ENCODE measurements around the gene OR5B3. TPM values are rescaled to one million over a fixed set of nuclear protein-coding genes. Genes with fewer than 3 reads are reported as not detected.

Gene OR5B3
- total and polyA plus RNA-seq, 2 of the 13 experiments (the other 11 are each of a cell fraction or from before 2014, with no cell fraction given): not detected

DNA sequence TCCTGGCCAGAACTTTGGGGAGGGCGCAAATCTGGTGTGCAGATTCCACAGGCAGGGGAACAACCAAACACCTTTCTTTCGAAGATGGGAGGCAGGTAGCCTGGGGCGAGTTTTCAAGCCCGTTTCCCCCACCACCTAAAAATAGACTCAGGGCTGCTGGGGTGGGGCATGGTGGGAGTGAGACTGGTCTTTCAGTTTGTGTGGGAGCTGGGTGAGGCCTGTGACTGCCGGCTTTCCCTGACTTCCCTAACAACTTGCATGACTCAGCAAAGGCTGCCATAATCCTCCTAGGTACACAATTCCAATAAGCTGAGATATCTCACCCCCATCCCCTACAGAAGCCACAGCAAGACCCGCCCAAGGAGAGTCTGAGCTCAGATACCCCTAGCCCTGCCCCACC lies 39.6 kb upstream of the OR5B3 start:
- Histone ChIP-seq H4K20me1 (ENCODE audit: insufficient read depth, low read length) (no peaks in the 10 kb centered on the region), H3K27me3 (ENCODE audit: control insufficient read depth in 1 of 2, insufficient read depth in 2 of 2, low read length in 2 of 2) (no peaks in the 10 kb centered on the region), H3K4me2 (ENCODE audit: low read depth, low read length) (no peak overlapping the region), H3K4me3 (replicated peaks in 1 of 3; ENCODE audit: insufficient read depth in 1 of 3, low read depth in 2 of 3, low read length in 3 of 3) (no peak overlapping the region), H3K4me1 (ENCODE audit: insufficient read depth, low read length) (peaks cover 17% of the 10 kb centered on the region), H3K79me2 (ENCODE audit: insufficient read depth, low read length) (no peaks in the 10 kb centered on the region), H3K9ac (ENCODE audit: insufficient read depth, low read depth, low read length) (no peak overlapping the region), H2AFZ (ENCODE audit: low read length) (no peak overlapping the region), H3K36me3 (replicated peaks in 1 of 2; ENCODE audit: control insufficient read depth in 1 of 2, insufficient read depth in 2 of 2, low read length in 2 of 2) (no peaks in the 10 kb centered on the region), H3K27ac (ENCODE audit: extremely low read length, insufficient read depth, low read length) (no peak overlapping the region), H3K9me3 (ENCODE audit: low read length) (no peaks in the 10 kb centered on the region)
- CTCF ChIA-PET (ENCODE audit: low intra/inter-chr PET ratio, low total read pairs): no interaction called here
- intact Hi-C loops (cut with micrococcal nuclease; ENCODE audit: unreplicated experiment): no loop called here
- FAIRE-seq (no peak), ATAC-seq (no peak), DNase-seq (ENCODE audit: low spot score) (no peak)
- no TSS peak for BruUV-seq (replicated peaks)
- in situ Hi-C loops (cut with HindIII; ENCODE audit: extremely low pct_ligation_motif_present, low pct_unique_long_range_greater_than_20kb): no loop called here
- TF ChIP-seq NFE2L2 (IDR thresholded peaks at IDR 0.05; ENCODE audit: low read length): peak; percentile 64
- no peak for TF ChIP-seq MAFK (conservative IDR thresholded peaks at IDR 0.05 in 1 of 2, IDR thresholded peaks at IDR 0.05 in 1 of 2; ENCODE audit: low read length in 2 of 2)
- POLR2A ChIA-PET: no interaction called here
- WGBS (ENCODE audit: low lambda C conversion rate): 36% methylated on average over 3 of the region's 6 CpGs

DNA sequence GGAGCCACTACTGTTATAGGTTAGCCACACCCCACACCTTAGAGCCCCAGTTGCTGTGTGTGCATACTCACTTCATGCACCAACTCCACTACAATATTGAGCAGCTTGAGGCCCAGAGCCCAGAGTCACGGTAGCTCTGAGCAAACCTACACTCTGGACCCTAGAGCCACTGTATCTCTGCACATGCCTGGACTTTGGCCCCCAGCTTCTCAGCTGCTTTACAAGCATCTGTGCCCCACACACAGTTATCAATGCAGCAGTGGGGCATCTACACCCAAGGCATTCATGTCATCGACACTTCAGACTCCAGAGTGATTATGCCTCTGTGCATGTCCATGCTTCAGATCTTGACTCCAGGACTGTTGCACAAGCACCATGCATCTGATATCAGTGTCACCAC lies 37.6 kb upstream of the OR5B3 start:
- DNase-seq (ENCODE audit: low spot score): peak; percentile 39
- Histone ChIP-seq H3K4me2 (ENCODE audit: low read depth, low read length) (peak overlapping the region; percentile 36), H3K36me3 (replicated peaks in 1 of 2; ENCODE audit: control insufficient read depth in 1 of 2, insufficient read depth in 2 of 2, low read length in 2 of 2) (no peaks in the 10 kb centered on the region), H3K27me3 (ENCODE audit: control insufficient read depth in 1 of 2, insufficient read depth in 2 of 2, low read length in 2 of 2) (no peaks in the 10 kb centered on the region), H3K9me3 (ENCODE audit: low read length) (no peaks in the 10 kb centered on the region), H3K4me1 (ENCODE audit: insufficient read depth, low read length) (peaks cover 17% of the 10 kb centered on the region), H3K27ac (ENCODE audit: extremely low read length, insufficient read depth, low read length) (no peak overlapping the region), H3K4me3 (replicated peaks in 1 of 3; ENCODE audit: insufficient read depth in 1 of 3, low read depth in 2 of 3, low read length in 3 of 3) (no peak overlapping the region), H2AFZ (ENCODE audit: low read length) (no peak overlapping the region), H3K79me2 (ENCODE audit: insufficient read depth, low read length) (no peaks in the 10 kb centered on the region), H3K9ac (ENCODE audit: insufficient read depth, low read depth, low read length) (no peak overlapping the region), H4K20me1 (ENCODE audit: insufficient read depth, low read length) (no peaks in the 10 kb centered on the region)
- POLR2A ChIA-PET: no interaction called here
- peak; percentile 99 for ATAC-seq
- in situ Hi-C loops (cut with HindIII; ENCODE audit: extremely low pct_ligation_motif_present, low pct_unique_long_range_greater_than_20kb) (no loop called here), intact Hi-C loops (cut with micrococcal nuclease; ENCODE audit: unreplicated experiment) (no loop called here)
- CTCF ChIA-PET (ENCODE audit: low intra/inter-chr PET ratio, low total read pairs): no interaction called here
- no peak for FAIRE-seq
- WGBS (ENCODE audit: low lambda C conversion rate): 5% methylated on average over 2 of the region's 2 CpGs
- no TSS peak for BruUV-seq (replicated peaks)
- TF ChIP-seq HDAC1 (CRISPR knock-in tag; IDR thresholded peaks at IDR 0.05): peak; percentile 31; the same call in 1 of the 2 replicates
- TF ChIP-seq, protein P1, sequence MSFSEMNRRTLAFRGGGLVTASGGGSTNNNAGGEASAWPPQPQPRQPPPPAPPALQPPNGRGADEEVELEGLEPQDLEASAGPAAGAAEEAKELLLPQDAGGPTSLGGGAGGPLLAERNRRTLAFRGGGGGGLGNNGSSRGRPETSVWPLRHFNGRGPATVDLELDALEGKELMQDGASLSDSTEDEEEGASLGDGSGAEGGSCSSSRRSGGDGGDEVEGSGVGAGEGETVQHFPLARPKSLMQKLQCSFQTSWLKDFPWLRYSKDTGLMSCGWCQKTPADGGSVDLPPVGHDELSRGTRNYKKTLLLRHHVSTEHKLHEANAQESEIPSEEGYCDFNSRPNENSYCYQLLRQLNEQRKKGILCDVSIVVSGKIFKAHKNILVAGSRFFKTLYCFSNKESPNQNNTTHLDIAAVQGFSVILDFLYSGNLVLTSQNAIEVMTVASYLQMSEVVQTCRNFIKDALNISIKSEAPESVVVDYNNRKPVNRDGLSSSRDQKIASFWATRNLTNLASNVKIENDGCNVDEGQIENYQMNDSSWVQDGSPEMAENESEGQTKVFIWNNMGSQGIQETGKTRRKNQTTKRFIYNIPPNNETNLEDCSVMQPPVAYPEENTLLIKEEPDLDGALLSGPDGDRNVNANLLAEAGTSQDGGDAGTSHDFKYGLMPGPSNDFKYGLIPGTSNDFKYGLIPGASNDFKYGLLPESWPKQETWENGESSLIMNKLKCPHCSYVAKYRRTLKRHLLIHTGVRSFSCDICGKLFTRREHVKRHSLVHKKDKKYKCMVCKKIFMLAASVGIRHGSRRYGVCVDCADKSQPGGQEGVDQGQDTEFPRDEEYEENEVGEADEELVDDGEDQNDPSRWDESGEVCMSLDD (CRISPR knock-in tag; IDR thresholded peaks at IDR 0.05; ENCODE audit: borderline replicate concordance): no peak
- TF ChIP-seq, protein P2, sequence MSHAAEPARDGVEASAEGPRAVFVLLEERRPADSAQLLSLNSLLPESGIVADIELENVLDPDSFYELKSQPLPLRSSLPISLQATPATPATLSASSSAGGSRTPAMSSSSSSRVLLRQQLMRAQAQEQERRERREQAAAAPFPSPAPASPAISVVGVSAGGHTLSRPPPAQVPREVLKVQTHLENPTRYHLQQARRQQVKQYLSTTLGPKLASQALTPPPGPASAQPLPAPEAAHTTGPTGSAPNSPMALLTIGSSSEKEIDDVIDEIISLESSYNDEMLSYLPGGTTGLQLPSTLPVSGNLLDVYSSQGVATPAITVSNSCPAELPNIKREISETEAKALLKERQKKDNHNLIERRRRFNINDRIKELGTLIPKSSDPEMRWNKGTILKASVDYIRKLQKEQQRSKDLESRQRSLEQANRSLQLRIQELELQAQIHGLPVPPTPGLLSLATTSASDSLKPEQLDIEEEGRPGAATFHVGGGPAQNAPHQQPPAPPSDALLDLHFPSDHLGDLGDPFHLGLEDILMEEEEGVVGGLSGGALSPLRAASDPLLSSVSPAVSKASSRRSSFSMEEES (CRISPR knock-in tag; IDR thresholded peaks at IDR 0.05): no peak
- TF ChIP-seq, protein P3, sequence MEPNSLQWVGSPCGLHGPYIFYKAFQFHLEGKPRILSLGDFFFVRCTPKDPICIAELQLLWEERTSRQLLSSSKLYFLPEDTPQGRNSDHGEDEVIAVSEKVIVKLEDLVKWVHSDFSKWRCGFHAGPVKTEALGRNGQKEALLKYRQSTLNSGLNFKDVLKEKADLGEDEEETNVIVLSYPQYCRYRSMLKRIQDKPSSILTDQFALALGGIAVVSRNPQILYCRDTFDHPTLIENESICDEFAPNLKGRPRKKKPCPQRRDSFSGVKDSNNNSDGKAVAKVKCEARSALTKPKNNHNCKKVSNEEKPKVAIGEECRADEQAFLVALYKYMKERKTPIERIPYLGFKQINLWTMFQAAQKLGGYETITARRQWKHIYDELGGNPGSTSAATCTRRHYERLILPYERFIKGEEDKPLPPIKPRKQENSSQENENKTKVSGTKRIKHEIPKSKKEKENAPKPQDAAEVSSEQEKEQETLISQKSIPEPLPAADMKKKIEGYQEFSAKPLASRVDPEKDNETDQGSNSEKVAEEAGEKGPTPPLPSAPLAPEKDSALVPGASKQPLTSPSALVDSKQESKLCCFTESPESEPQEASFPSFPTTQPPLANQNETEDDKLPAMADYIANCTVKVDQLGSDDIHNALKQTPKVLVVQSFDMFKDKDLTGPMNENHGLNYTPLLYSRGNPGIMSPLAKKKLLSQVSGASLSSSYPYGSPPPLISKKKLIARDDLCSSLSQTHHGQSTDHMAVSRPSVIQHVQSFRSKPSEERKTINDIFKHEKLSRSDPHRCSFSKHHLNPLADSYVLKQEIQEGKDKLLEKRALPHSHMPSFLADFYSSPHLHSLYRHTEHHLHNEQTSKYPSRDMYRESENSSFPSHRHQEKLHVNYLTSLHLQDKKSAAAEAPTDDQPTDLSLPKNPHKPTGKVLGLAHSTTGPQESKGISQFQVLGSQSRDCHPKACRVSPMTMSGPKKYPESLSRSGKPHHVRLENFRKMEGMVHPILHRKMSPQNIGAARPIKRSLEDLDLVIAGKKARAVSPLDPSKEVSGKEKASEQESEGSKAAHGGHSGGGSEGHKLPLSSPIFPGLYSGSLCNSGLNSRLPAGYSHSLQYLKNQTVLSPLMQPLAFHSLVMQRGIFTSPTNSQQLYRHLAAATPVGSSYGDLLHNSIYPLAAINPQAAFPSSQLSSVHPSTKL (CRISPR knock-in tag; IDR thresholded peaks at IDR 0.05): peak; percentile 74
- TF ChIP-seq SALL1 (CRISPR knock-in tag; IDR thresholded peaks at IDR 0.05): peak; percentile 85
- 0 out of 2 replicates have a peak, but pooled peaks have one; percentile 23 for TF ChIP-seq BORCS8-MEF2B (CRISPR knock-in tag; IDR thresholded peaks at IDR 0.05)
- TF ChIP-seq, protein P4, sequence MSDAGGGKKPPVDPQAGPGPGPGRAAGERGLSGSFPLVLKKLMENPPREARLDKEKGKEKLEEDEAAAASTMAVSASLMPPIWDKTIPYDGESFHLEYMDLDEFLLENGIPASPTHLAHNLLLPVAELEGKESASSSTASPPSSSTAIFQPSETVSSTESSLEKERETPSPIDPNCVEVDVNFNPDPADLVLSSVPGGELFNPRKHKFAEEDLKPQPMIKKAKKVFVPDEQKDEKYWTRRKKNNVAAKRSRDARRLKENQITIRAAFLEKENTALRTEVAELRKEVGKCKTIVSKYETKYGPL (CRISPR knock-in tag; IDR thresholded peaks at IDR 0.05): no peak
- TF ChIP-seq RARG (CRISPR knock-in tag; IDR thresholded peaks at IDR 0.05; ENCODE audit: low read depth): no peak

Measured in HepG2 (cell line).